Muscle of leg (tissue), 11 donors: Measurements from ENCODE around the gene AK1. TPM values are rescaled to one million over a fixed set of nuclear protein-coding genes. Genes with fewer than 3 reads are reported as not detected.
A peak's percentile ranks its signal among the peaks of the same experiment; 100 is the strongest.

ENCODE experiments used
- DNase-seq: peaks from one replicate; pipeline ENCODE4 v3.0.0; 2013
- H3K27ac ChIP-seq: one replicate; pipeline ENCODE4 v1.5.1; 2013; ENCODE audit warnings: mild to moderate bottlenecking, low read length, control low read depth
- H3K27me3 ChIP-seq: one replicate; pipeline ENCODE4 v1.6.1; 2013; ENCODE audit warnings: low read length; ENCODE audit not compliant: control insufficient read depth, insufficient read depth
- H3K36me3 ChIP-seq: one replicate; pipeline ENCODE4 v1.6.1; 2013; ENCODE audit warnings: low read length; ENCODE audit not compliant: control insufficient read depth, insufficient read depth
- H3K4me1 ChIP-seq: one replicate; pipeline ENCODE4 v1.6.1; 2013; ENCODE audit warnings: low read length; ENCODE audit not compliant: control insufficient read depth, insufficient read depth
- H3K4me3 ChIP-seq: one replicate; pipeline ENCODE4 v1.5.1; 2013; ENCODE audit warnings: low read length, control low read depth
- H3K9me3 ChIP-seq: replicated peaks from 2 replicates; pipeline ENCODE4 v1.6.1; 2013; ENCODE audit warnings: low read depth, low read length; ENCODE audit not compliant: control insufficient read depth
- WGBS: methylation state at CpG from one replicate; pipeline ENCODE4 v1.1.5; 2013; ENCODE audit warnings: missing lambda C conversion rate; ENCODE audit not compliant: insufficient coverage; 5-methylcytosine and 5-hydroxymethylcytosine counted together
- polyA plus RNA-seq, 8 donors: library from polyadenylated mRNA; unstranded; fragments of 120-200 nt; gene quantifications; one replicate each; pipeline versions ENCODE4 v1.2.1 to v1.2.3, GENCODE V29; 2013; ENCODE audit warnings: inconsistent platforms in 1 of 8, low replicate concordance in 1 of 8; ENCODE audit not compliant: insufficient read length in 8 of 8, insufficient read depth in 1 of 8
- total RNA-seq: library from RNA; stranded (reverse); fragments of 120-200 nt; gene quantifications from one replicate; pipeline ENCODE4 v1.2.4, GENCODE V29; 2013

The AK1 gene
- total and polyA plus RNA-seq, 9 donors = 579 to 1,396 (median 1,100) TPM

DNA sequence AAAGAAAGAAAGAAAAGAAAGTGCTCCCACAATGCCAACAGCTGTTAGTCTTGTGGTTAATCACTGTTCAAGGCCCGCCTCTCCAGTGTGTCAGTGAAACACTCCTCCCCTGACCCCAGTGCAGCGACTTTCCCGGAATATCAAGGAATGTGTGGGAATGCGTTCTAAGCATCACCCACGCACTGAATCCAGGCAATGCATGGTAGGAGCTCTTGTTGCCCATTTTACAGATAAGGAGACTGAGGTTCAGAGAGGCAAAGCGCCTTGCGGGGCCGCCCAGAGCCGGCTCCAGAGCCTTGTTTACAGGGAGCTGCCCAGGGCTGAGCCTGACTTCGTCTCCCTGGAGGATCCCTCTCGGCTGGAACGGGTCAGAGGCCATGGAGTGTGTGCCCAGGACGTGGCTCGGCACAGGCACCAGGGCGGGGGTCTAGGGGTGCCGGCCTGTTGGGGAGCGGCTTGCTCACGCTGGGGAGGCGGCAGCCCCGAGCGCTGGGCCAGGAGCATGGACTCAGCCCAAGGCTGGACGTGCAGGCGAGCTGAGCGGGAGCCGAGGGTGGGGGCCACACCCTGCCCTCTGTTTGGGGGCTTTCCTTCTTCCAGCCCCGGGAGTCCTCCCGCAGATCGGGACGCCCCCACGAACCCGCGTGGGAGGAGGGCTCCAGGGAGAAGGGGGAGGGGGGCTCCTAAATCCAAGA is 21.1 kb upstream of the AK1 start:
- peaks cover 40% of the 10 kb centered on the region for H3K4me1 ChIP-seq

DNA sequence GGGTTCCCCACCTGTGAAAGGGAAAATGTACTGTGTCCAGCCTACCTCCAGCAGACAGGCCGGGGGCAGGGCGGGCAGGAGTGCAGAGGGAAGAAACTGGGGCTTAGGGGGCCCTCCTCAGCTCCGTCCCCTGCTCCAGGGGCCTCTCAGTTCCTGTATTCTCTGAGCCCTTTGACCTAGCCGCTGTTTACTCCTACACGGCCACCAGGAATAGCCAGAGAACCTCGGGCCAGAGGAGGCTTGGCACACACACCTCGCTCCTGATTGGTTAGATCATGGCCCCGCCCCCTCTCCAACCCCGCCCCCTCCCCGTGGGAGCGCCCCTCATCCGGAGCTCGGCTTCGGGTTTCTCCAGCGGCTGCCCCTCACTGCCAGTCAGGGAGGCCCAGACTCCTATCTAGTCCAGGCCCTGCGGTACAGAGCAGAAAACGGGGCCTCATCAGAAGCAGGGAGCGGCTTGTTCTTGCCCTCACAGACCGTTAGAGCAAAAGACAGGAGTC is 19.8 kb upstream of the AK1 start:
- Histone ChIP-seq H3K27ac (peak overlapping the region; percentile 96), H3K4me3 (peak overlapping the region; percentile 19), H3K27me3 (no peaks in the 10 kb centered on the region), H3K9me3 (peaks cover 14% of the 10 kb centered on the region), H3K4me1 (peaks cover 35% of the 10 kb centered on the region), H3K36me3 (peaks cover 40% of the 10 kb centered on the region)
- peak; percentile 87 for DNase-seq
- 6% methylated on average over 12 of the region's 19 CpGs for WGBS

More for the DNA sequence above, 21.1 kb upstream of the AK1 start:
- H3K4me3 ChIP-seq = peak overlapping the region; percentile 98
- H3K27me3 ChIP-seq = no peaks in the 10 kb centered on the region
- peak; percentile 85 for DNase-seq
- peak overlapping the region; percentile 96 for H3K27ac ChIP-seq
- peaks cover 28% of the 10 kb centered on the region for H3K36me3 ChIP-seq
- 7% methylated on average over 25 of the region's 32 CpGs for WGBS
- peaks cover 7% of the 10 kb centered on the region for H3K9me3 ChIP-seq

DNA sequence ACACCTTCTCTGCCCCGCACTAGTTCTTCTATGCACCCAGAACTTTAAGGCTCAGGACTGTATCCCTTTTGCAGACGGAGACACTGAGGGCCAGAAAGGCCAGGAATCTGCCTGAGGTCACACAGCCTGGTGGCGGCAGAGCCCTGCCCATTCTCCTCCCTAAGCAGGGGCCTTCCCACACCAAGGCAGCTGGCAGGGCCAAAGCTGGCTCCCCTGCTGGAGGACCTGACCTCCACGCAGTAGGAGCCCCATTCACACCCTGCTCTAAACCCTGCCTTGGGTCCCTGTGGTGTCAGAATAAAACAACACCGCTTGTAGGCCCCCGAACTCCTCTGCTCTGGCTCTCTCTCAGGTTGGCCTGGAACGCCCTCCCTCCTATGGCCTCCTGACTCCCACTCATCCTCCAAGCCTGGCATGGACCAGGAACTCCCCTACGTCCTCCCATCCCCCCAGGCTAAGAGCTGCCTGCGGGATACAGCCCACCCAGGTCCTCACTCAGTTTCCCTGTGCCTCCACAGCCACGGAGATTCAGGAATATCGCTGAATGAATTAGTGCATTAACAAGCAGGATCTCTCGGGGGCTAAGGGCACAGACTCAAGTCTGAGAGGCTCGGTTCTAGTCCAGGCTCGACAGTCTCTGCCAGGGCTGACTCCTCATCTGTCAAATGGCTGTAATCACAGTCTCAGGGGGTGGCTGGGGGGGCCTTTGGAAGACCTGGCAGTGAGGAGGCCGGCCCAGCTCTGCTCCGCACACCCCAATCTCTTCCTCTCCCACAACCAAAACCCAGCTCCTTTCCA is 19.1 kb upstream of the AK1 start:
- 67% methylated on average over 8 of the region's 16 CpGs for whole genome bisulfite sequencing
- Histone ChIP-seq H3K27me3 (no peaks in the 10 kb centered on the region), H3K36me3 (peaks cover 43% of the 10 kb centered on the region), H3K9me3 (peaks cover 14% of the 10 kb centered on the region), H3K27ac (peak overlapping the region; percentile 82), H3K4me3 (peak overlapping the region; percentile 15), H3K4me1 (peaks cover 35% of the 10 kb centered on the region)
- no peak for DNase-seq

- 94% methylated on average over 5 of the region's 8 CpGs for WGBS
- Histone ChIP-seq H3K27ac (no peak overlapping the region), H3K9me3 (peaks cover 14% of the 10 kb centered on the region), H3K36me3 (peaks cover 47% of the 10 kb centered on the region), H3K4me3 (no peak overlapping the region), H3K4me1 (peaks cover 35% of the 10 kb centered on the region), H3K27me3 (no peaks in the 10 kb centered on the region)
- DNase-seq = no peak
These were observed 18.3 kb upstream of the AK1 start for GRCh38 chr9:127895811-127896210.

DNA sequence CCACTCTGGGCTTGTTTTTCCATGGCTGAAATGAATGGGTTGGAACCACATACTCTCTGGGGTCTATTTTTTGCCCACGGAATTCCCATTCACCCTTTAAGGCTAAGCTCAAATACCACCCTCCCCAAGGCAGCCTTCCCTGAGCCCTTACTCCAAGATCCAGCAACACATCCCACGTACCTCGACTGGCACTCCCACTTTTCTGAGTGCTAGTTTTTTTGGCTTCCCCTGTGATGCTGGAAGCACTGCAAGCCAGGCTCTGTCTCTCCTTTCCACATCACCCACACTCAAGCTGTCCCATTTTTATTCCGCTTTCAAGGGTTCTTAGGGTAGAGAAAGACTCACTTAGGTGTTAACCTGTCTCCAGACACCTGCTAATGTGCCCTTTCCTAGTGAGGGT is 15.9 kb upstream of the AK1 start:
- Histone ChIP-seq H3K9me3 (peaks cover 14% of the 10 kb centered on the region), H3K4me1 (peaks cover 23% of the 10 kb centered on the region), H3K27me3 (no peaks in the 10 kb centered on the region), H3K4me3 (no peak overlapping the region), H3K36me3 (peaks cover 59% of the 10 kb centered on the region), H3K27ac (no peak overlapping the region)
- no peak for DNase-seq
- WGBS = 97% methylated on average over 3 of the region's 4 CpGs

DNA sequence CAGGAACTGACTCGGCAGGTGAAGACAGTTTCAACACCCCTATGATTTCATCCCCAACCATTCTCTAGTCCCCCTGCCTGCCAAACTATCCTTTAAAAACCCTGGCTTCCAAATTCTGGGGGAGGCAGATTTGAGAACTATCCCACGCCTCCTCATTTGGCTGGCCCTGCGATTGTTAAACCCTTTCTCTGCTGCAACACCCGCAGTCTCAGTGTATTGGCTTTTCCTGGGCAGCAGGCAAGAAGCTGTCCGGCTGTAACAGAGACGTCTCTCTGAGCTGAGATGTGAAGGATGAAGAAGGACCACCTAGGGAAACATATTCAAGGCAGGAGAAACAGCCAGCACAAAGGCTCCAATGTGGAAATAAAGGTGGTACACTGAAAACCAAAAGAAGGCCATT is 15.4 kb upstream of the AK1 start:
- Histone ChIP-seq H3K4me1 (peaks cover 18% of the 10 kb centered on the region), H3K27me3 (no peaks in the 10 kb centered on the region), H3K4me3 (no peak overlapping the region), H3K36me3 (peaks cover 61% of the 10 kb centered on the region), H3K9me3 (peaks cover 14% of the 10 kb centered on the region), H3K27ac (no peak overlapping the region)
- DNase-seq = no peak
- WGBS = 85% methylated on average over 4 of the region's 6 CpGs

GRCh38 chr9:127890053-127890452 is 12.6 kb upstream of the AK1 start:
- no peak overlapping the region for H3K27ac ChIP-seq
- H3K9me3 ChIP-seq = peaks cover 12% of the 10 kb centered on the region
- H3K4me3 ChIP-seq = no peak overlapping the region
- H3K36me3 ChIP-seq = peaks cover 76% of the 10 kb centered on the region
- no peak for DNase-seq
- 90% methylated on average over 3 of the region's 3 CpGs for WGBS
- peaks cover 11% of the 10 kb centered on the region for H3K4me1 ChIP-seq
- H3K27me3 ChIP-seq = no peaks in the 10 kb centered on the region

GRCh38 chr9:127887792-127888191 is 10.3 kb upstream of the AK1 start:
- no CpG with 5 or more reads among the region's 2 CpGs for WGBS
- Histone ChIP-seq H3K36me3 (peaks cover 66% of the 10 kb centered on the region), H3K9me3 (peaks cover 2% of the 10 kb centered on the region), H3K4me1 (peaks cover 27% of the 10 kb centered on the region), H3K4me3 (no peak overlapping the region), H3K27me3 (no peaks in the 10 kb centered on the region), H3K27ac (no peak overlapping the region)
- DNase-seq = no peak

GRCh38 chr9:127886401-127886972 is 9.0 kb upstream of the AK1 start:
- H3K36me3 ChIP-seq = peaks cover 62% of the 10 kb centered on the region
- H3K27ac ChIP-seq = no peak overlapping the region
- no peak for DNase-seq
- no peak overlapping the region for H3K4me3 ChIP-seq
- H3K4me1 ChIP-seq = peaks cover 32% of the 10 kb centered on the region
- H3K9me3 ChIP-seq = no peaks in the 10 kb centered on the region
- H3K27me3 ChIP-seq = no peaks in the 10 kb centered on the region
- 93% methylated on average over 11 of the region's 18 CpGs for WGBS
